ENCODE data around the gene IFITM1.
"Not testable (repeated sequence)": the region's sequence is repeated elsewhere in the genome, so short reads cannot be mapped to it uniquely, and the experiment has no call there.

IFITM1 gene

DNA sequence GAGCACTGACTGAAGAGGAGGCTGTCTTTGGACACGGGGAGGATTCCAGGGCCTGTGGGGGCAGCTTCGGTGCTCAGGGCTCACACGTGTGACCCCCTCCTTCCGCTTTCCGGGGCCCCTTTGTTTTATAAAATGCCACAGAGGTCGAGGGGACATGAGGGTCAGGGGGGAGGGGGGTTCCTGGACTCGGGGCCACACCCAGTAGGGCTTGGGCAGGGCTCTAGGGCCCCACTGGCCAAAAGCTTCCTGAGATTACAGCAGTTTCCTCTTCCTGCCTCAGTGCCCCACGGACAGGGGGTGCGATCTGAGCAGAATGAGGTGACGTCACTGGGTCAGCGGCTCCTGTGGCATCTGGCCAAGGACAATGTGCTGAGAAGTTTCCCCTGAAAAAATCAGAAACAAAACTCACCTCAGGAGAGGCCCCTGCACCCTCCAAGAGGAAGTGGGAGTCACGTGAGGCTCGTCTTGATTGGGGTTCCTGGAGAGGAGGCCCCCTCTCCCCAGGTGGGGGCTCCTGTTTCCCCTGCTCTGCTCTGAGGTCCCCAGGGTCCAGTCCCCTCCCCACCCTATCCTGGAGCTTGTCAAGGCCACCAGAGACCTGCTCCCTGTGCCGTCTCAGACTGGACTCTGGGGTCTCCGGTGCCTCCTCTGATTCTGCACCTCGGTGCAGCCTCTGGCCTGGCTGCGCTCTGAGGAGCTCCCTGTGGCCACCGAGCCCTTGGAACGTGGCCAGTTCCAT is 13.2 kb downstream of the IFITM1 start:
- peak; percentile 77 for DNase-seq (ENCODE audit: low spot score)

DNA sequence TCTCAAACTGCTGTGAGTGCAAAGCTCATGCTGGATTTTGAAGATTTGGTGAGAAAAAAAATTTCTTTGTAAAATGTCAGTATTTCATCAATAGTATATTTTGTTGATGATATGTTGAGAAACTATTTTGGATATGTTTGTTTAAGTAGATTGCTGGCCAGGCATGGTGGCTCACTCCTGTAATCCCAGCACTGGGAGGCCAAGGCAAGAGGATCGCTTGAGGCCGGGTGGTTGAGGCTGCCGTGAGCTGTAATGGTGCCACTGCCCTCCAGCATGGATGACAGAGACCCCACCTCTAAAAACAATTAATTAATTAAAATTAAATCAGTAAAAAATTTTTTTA is 13.7 kb downstream of the IFITM1 start:
- DNase-seq (ENCODE audit: low spot score), result no peak

DNA sequence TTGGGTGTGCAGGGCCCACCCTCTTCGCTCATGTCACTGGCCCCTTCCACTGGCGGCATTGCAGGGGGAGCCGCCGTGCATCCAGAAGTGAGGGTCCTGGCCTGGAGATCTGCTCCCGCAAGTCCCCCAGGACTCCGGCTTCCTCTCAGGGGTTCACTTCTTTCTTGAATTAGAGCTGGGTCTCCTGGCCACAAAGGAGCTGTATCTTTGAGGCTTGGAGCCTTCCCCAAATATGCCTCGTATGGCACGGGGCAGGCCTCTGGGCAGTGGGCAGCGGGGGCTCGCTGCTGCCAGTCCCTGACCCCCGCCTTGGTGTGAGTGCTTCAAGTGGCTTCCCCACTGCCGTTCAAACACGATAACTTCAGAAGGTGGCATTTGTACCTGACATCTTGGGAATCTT is 14.2 kb downstream of the IFITM1 start:
- DNase-seq (ENCODE audit: low spot score), result no peak

DNA sequence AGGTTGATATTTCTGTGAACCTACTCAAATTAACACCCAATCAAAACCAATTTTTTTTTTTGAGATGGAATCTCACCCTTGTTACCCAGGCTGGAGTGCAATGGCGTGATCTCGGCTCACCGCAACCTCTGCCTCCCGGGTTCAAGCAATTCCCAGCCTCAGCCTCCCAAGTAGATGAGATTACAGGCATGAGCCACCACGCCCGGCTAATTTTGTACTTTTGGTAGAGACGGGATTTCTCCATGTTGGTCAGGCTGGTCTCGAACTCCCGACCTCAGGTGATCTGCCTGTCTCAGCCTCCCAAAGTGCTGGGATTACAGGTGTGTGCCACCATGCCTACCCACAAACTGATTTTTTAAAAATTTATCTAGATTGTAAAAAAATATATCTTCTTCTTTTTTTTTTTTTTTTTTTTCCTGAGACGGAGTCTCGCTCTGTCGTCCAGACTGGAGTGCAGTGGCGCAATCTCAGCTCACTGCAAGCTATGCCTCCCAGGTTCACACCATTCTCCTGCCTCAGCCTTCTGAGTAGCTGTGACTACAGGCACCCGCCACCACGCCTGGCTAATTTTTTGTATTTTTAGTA is 14.8 kb downstream of the IFITM1 start:
- DNase-seq (ENCODE audit: low spot score), result not testable (repeated sequence)

DNA sequence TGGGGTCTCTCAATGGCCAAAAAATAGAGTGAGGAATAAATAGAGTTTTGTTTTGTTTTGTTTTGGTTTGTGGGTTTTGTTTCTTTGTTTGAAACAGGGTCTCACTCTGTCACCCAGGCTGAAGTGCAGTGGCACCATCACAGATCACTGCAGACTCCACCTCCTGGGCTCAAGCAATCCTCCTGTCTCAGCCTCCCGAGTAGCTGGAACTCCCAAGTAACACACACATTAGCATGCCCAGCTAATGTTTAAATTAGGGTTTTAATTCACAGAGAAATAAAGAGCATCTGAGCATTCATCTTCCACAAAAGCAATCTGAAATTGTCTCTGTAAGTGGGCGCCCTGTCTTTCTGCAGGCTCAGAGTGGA is 16.0 kb downstream of the IFITM1 start:
- no peak for DNase-seq (ENCODE audit: low spot score)

DNA sequence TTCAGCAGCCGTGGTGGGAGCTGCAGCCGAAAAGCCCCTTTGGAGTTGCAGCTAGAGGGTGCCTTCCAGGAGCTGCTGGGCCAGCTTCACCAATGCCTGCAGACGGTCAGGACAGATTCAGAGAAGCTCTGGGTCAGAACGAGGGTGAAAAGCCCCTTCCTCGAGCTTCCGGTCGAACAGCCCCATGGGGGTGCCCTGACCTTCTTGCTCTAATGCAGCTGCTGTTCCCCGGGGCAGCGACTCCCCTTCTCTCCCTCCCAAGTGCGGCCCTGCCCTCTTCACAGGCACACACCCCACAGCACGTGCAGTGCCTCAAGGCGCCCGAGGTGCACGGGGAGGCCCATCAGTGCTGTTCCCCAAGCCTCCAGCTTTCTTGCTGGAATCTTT is 16.5 kb downstream of the IFITM1 start:
- DNase-seq (ENCODE audit: low spot score), result no peak

DNA sequence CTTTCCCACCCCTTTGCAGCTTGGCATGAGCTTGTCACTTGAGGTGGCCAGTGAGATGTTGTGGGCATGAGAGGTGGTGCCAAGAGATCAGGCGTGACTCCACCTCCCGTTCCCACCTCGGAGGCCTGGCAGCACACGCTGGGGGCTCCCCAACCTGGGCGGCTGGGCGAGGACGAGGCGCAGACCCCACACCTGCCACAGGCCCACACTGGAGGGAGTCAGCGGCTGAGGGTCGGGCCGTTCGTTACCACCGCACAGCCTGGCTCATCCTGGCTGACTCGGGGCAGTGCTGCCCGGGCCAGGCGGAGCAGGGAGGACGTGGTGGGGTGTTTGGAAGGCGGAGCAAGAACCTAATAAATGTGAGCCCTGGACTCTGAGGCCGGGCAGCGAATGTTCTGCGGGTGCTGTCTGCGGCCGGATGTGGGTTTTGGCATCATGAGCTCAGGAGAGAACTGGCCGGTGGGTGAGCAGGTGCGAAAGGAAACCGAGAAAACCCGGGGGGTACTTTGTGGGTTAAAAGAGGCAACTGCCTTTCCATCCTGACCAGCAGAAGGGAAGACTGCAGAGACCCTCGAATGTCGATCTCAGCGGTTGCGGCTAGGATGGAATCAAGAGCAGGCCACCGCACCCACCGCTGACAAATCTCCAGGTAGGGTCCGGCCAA is 17.0 kb downstream of the IFITM1 start:
- no peak for DNase-seq (ENCODE audit: low spot score)

DNA sequence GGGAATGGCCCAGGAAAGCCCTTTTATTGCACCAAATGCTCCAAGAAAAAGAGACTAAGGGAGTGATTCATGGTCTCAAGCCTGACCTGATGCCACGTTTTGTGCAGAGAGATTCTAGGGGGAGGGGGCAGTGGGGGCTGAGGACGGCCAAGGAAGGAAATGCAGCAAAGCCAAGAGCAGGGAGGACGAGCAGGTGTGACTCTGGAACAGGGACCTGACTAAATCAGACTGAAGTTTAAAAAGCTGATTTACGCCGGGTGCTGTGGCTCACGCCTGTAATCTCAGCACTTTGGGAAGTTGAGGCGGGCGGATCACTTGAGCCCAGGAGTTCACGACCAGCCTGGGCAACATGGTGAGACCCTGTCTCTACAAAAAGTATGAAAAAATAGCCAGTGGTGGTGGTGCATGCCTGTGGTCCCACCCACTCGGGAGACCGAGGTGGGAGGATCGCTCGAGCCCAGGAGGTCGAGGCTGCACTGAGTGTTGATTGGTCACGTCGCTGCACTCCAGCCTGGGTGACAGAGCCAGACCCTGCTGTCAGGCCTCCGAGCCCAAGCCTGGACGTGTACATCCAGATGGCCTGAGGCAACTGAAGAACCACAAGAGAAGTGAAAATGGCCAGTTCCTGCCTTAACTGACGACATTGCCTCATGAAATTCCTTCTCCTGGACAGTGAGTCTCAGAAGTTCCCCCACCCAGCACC is 17.7 kb downstream of the IFITM1 start:
- no peak for DNase-seq (ENCODE audit: low spot score)

DNA sequence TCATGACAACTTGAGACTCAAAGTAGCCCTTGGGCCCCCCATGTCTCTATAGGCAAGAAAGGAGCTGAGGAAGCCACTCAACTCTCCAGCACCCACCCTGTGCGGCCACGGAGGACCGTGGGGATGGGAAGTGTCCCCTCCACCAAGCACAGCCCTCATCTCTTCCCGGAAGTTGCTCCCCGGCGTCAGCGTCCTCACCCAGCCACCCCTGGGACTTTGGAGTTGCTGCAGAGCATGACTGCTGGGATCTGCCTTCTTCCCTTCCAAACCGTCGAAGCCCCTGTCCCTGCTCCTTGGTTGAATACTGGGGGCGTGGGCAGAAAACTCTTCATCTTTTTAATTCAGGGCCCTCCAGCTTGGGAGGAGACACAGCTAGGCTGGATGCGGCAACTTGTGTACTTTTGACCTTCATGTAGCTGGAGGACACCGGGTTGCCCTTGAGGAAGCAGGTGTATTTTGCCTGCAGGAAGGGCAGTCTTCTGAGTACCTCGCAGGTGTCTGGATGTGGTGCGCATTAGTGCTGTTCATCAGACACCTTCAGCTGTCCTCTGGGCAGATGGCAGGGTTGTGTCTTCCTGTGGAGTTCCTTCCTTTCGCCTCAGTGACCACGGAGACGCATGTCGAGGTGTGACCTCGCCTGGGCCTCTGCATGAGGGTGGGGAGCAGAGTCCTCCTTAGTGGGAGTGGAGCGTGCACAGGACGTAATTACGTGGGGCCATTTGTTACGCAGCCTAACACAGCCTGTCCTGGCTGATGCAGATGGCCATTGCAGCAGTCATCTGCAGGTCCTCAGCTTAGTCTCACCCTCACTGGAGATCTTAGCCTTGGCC is 19.0 kb downstream of the IFITM1 start:
- no peak for DNase-seq (ENCODE audit: low spot score)

DNA sequence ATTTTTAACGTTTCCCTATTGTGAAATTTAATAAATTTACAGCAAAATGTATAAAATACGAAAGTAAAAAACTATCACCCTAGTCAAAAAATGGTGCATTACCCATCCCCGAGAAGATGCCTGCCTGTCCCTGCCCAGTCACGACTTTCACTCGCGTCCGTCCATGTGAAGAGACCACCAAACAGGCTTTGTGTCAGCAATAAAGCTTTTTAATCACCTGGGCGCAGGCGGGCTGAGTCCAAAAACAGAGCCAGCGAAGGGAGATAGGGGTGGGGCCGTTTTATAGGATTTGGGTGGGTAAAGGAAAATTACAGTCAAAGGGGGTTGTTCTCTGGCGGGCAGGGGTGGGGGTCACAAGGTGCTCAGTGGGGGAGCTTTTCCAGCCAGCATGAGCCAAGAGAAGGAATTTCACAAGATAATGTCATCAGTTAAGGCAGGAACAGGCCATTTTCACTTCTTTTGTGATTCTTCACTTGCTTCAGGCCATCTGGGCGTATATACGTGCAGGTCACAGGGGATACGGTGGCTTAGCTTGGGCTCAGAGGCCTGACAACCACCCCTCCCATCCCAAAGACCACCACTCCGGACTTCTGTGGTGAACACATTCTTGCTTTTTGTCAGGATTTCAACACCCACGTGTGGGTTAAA is 19.9 kb downstream of the IFITM1 start:
- DNase-seq (ENCODE audit: low spot score), result not testable (repeated sequence)

DNA sequence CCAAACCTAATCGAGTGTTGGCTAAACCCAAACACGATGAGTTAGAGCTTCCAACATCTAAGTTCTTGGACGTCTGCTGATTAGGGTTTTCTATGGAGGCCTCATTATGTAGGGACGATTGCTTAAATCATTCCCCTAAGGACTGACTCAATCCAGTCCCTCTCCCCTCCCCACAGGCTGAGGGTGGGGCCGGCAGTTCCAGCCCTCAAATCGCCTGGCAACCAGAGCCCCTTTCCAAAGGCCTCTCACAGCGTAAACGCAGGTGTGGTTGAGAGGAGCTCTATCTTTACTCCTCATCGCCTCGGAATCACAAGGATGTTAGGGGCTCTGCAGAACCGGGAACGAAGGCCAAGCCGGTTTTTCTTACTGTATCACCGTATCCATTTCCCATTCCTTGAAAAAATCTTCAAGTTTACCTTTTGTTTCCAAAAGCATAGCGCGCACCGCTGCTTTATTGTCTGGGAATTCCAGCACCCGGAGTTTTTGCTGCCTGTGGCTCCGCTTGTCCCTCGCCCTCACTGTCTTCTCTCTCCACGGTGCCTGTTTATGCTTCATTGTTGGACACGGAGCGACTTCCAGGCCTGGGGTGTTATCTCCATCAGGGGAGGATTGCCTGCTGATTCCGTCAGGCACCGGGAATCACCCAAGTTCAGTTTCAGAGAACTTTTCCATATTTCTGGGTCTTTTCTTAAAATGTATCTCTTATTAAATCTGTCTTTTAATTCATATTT is 20.6 kb downstream of the IFITM1 start:
- no peak for DNase-seq (ENCODE audit: low spot score)

DNA sequence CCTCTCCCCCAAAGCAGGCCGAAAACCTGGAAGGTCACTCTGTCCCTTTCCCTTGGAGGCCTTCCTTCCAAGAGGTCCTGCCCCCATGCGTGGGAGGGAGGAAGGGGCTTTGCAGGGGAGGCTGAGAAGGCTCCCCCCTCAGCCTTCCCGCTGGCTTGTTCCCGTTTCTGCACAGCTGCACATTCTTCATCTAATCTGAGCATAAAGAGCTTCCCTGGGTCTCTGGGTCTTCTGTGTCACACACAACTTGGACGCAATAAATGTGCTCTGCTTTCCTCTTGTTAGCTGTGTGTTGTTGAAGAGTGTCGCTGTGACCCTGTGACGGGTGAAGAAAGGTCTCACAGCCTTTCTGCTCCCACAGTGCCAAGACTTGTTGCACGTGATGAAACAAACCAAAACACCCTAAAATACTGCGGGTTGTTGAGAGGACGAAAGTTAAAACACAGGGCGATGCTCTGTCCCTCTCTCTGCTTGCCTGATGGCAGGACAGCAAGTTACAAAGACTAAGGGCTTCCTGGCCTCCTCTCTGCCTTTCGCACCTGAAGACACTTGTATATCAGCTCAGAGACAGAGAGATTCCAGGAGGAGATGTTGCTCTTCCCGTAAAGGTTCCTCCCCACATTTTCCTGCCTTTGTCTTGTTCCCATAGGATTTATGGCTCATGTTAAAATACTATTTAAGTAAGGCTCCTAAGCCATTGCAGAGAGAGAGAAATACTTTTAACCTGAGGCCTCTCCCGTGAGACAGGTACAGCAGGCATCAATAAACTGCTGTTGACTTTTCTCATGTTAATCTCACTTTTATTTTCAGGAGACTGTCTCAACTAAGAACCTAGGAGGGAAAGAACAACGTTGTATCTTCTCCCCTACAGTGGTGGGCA is 22.2 kb downstream of the IFITM1 start:
- no peak for DNase-seq (ENCODE audit: low spot score)

DNA sequence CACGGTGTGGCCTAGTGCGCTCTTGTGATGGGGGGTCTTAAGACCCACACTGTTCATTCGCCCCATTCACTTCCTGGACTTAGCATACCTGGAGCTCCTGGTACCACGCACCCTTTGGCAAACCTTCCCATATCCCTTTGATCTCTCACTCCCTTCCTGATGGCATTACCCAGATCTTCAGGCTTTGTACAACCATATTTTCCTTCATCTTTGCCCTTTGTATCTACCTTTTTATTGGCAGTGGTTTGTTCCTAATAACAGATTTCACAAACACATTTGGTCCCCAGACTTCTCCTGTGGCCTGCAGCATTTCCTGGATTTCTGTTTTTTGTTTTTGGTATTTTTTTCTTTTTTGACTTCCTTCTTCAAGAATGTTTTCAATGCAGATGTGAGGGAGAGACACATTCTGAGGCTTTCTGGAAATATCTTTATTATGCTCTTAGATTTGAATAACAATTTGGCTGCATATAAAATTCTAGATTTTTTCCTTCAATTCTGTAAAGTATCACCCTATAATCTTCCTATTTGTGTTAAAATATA is 22.9 kb downstream of the IFITM1 start:
- no peak for DNase-seq (ENCODE audit: low spot score)

DNA sequence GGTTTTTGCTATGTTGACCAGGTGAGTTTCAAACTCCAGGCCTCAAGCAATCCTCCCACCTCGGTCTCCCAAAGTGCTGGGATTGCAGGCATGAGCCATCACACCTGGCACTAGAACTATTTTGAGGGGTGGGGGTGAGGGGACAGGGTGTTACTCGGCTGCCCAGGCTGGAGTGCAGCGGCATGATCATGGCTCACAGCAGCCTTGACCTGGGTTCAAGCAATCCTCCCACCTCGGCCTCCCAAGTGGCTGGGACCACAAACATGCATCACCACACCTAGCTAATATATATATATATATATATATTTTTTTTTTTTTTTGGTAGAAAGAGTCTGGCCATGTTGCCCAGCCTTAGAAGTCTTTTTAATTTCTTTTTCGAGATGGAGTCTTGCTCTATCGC is 23.9 kb downstream of the IFITM1 start:
- no peak for DNase-seq (ENCODE audit: low spot score)

DNA sequence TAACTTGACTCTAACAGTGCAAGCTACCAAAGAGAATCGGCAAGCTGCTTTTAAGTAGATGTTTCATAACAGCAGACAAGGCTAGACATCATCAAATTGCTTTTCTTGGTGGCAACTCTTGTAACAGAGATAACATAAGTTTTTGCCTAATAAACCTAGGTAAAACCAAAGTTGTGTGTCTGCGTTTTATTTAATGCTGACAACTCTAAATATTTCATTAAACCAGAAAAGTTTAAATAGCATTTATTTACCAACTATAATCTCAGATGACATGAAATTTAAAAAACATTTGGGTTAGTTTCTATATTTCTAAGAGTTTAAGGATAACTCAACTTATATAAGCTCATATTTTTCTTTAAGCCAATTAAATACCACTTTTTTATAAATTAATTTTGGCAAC is 26.1 kb downstream of the IFITM1 start:
- DNase-seq (ENCODE audit: low spot score), result no peak

DNA sequence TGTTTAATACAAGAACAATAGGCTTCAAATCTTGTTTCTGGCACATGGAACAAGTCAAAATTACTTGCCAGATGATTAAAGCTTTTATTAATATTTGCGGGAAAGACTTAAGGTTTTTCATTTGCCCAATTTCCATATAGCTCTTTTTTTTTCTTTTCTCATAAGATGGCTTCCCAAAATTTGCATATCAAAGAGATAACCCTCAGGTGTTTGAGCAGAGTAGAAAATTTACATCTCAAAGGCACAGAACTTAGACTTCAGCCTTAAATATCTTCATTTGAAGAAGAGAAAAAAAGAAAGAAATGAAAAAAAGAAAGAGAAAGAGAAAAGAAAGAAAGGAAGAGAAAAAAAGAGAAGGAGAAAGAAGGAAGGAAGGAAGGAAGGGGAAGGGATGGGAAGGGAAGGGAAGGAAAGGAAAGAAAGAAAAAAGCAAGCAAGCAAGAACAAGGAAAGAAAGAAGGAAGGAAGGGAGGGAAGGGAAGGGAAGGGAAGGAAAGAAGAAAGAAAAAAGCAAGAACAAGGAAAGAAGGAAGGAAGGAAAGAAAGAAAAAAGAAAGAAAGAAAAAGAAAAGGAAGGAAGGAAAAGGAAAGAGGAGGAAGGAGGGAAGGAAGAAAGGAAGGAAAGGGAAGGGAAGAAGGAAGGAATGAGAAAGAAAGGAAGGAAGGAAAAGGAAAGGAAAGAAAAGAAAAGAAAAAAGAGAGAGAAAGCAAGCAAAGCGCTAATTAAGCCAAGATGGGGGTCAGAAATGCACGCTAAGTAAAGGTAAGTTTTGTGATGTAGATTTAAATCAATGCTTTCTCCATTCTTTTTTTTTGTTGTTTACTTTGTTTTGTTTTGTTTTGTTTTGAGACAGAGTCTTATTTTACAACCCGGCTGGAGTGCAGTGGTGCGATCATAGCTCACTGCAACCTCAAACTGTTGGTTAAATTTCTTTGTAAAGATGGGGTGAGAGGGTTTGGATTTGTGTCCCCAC is 27.0 kb downstream of the IFITM1 start:
- no peak for DNase-seq (ENCODE audit: low spot score)

DNA sequence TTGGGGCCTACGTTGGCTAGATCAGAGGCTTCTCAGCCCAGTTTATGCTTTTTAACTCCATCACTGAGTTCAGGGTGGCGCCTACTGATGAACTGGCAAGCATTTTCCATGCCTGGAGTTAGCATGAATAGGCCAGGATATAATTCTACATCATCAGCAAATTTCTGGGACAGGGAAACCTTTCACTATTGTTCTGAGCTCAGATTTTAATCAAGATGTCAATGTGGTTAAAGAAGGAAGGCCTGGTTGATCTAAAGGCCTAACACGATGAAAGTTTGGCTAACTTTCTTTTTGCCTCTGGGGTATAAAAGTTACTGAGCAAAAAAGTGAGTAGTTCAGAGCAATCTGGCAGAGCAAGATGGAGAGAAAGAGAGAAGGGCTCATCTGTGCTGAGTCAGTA is 28.5 kb downstream of the IFITM1 start:
- DNase-seq (ENCODE audit: low spot score), result no peak

DNA sequence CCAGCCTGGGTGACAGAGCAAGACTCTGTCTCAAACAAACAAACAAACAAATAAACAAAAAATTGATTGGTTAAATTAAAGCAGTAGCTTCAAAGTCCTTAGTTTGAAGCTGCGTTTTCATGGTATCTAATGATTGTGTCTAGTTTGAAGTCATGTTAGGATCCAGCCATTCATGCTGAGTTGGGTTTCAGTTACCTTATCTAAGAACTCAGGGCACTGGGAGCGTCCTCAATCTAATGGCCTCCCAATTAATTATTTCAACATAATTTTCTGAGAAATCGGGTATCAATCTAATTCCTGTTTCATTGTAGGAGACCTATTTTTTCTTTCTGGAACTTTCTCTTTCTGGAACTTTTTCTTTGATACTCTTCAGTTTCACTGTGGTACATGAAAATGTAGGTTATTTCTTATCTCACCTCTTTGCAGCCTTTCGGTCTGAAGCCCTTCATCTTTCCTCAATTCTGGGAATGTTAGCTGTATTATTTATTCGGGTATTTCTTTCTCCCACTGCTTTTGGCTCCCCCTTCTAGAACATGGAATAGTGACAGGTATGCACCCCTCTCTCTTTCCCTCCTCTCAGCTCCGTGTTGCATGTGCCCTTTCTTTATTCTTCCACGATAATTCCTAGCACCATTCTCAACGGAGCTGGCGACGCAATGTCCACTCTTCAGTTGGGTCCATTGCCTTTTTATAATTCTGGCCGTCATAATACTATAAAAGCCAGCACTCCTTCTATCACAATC is 31.2 kb downstream of the IFITM1 start:
- no peak for DNase-seq (ENCODE audit: low spot score)

Measured in CD4-positive, alpha-beta T cell treated with Interleukin-6 at 100 ng/mL for 8 hours (primary cell).